ENCODE results near the gene TIE1. TPM values are rescaled to one million over a fixed set of nuclear protein-coding genes. Genes with fewer than 3 reads are reported as not detected.
A peak's percentile ranks its signal among the peaks of the same experiment; 100 is the strongest.

Gene TIE1
- total RNA-seq, 1 donor from 2014 or later: 48.5 TPM

- H3K4me1 ChIP-seq: peaks cover 51% of the 10 kb centered on the region
- peak; percentile 21 for DNase-seq
- no peak for TF ChIP-seq CTCF (IDR thresholded peaks at IDR 0.05)
- H3K27ac ChIP-seq: peak overlapping the region; percentile 58
- H3K9me3 ChIP-seq: no peaks in the 10 kb centered on the region
- peak in 1 of 2 donors; percentile 4 for ATAC-seq
- peak overlapping the region; percentile 53 for H3K4me3 ChIP-seq
- intact Hi-C loops (cut with DNase I): no loop called here
- H3K36me3 ChIP-seq: peaks cover 8% of the 10 kb centered on the region
- H3K27me3 ChIP-seq (ENCODE audit: low read depth): no peaks in the 10 kb centered on the region
Measured at GRCh38 chr1:43303471-43304313, 2.9 kb downstream of the TIE1 start.

- intact Hi-C loops (cut with DNase I): no loop called here
Measured at GRCh38 chr1:43304314-43304681, 3.5 kb downstream of the TIE1 start.

GRCh38 chr1:43304771-43305300 lies 4.1 kb downstream of the TIE1 start:
- H3K4me3 ChIP-seq: peak overlapping the region; percentile 53
- no peak for ATAC-seq
- intact Hi-C loops (cut with DNase I): no loop called here
- DNase-seq: peak; percentile 44
- no peak for TF ChIP-seq CTCF (IDR thresholded peaks at IDR 0.05)
- H3K36me3 ChIP-seq: peaks cover 8% of the 10 kb centered on the region
- H3K27me3 ChIP-seq (ENCODE audit: low read depth): no peaks in the 10 kb centered on the region
- peaks cover 57% of the 10 kb centered on the region for H3K4me1 ChIP-seq
- peak overlapping the region; percentile 58 for H3K27ac ChIP-seq
- no peaks in the 10 kb centered on the region for H3K9me3 ChIP-seq

More at GRCh38 chr1:43304314-43304681, 3.5 kb downstream of the TIE1 start:
- H3K27me3 ChIP-seq (ENCODE audit: low read depth): no peaks in the 10 kb centered on the region
- H3K36me3 ChIP-seq: peaks cover 8% of the 10 kb centered on the region
- TF ChIP-seq CTCF (IDR thresholded peaks at IDR 0.05): no peak
- DNase-seq (no peak), ATAC-seq (no peak)
- no peaks in the 10 kb centered on the region for H3K9me3 ChIP-seq
- peak overlapping the region; percentile 53 for H3K4me3 ChIP-seq
- H3K27ac ChIP-seq: peak overlapping the region; percentile 58
- H3K4me1 ChIP-seq: peaks cover 56% of the 10 kb centered on the region

- ATAC-seq (no peak), DNase-seq (peak; percentile 11)
- H3K36me3 ChIP-seq: peaks cover 8% of the 10 kb centered on the region
- H3K27ac ChIP-seq: peak overlapping the region; percentile 62
- H3K27me3 ChIP-seq (ENCODE audit: low read depth): no peaks in the 10 kb centered on the region
- H3K9me3 ChIP-seq: no peaks in the 10 kb centered on the region
- intact Hi-C loops (cut with DNase I): no loop called here
- H3K4me3 ChIP-seq: peak overlapping the region; percentile 19
- TF ChIP-seq CTCF (IDR thresholded peaks at IDR 0.05): no peak
- H3K4me1 ChIP-seq: peaks cover 52% of the 10 kb centered on the region
Measured at GRCh38 chr1:43305461-43305860, 4.7 kb downstream of the TIE1 start.

- Histone ChIP-seq H3K4me3 (peak overlapping the region; percentile 19), H3K9me3 (no peaks in the 10 kb centered on the region), H3K27me3 (ENCODE audit: low read depth) (no peaks in the 10 kb centered on the region), H3K4me1 (peaks cover 52% of the 10 kb centered on the region), H3K27ac (peak overlapping the region; percentile 62), H3K36me3 (peaks cover 8% of the 10 kb centered on the region)
- intact Hi-C loops (cut with DNase I): no loop called here
- peak; percentile 41 to 54 for ATAC-seq
- peak; percentile 45 for DNase-seq
- TF ChIP-seq CTCF (IDR thresholded peaks at IDR 0.05): no peak
Measured at GRCh38 chr1:43305926-43306687, 5.3 kb downstream of the TIE1 start.
